Measurements from ENCODE around the gene SDK1. TPM values are rescaled to one million over a fixed set of nuclear protein-coding genes. Genes with fewer than 3 reads are reported as not detected.

SDK1 gene
- polyA plus RNA-seq, 1 donor from 2014 or later, result not detected

GRCh38 chr7:4043988-4044387, 742.9 kb downstream of the SDK1 start:
- Mint-ChIP-seq H3K27ac (no peak overlapping the region), H3K4me1 (peaks cover 0 to 4% (median 4%) of the 10 kb centered on the region in 3 donors), H3K4me3 (no peak overlapping the region), H3K9me3 (peaks cover 0 to 1% (median 1%) of the 10 kb centered on the region in 3 donors), H3K27me3 (peaks cover 9% of the 10 kb centered on the region), H3K36me3 (no peaks in the 10 kb centered on the region)

- Mint-ChIP-seq H3K36me3 (peaks cover 2% of the 10 kb centered on the region), H3K27ac (no peak overlapping the region), H3K9me3 (peaks cover 0 to 1% (median 0%) of the 10 kb centered on the region in 3 donors), H3K4me1 (peaks cover 0 to 4% (median 4%) of the 10 kb centered on the region in 3 donors), H3K27me3 (peaks cover 6% of the 10 kb centered on the region), H3K4me3 (no peak overlapping the region)
Observed at GRCh38 chr7:4045450-4045849, 744.4 kb downstream of the SDK1 start.

DNA sequence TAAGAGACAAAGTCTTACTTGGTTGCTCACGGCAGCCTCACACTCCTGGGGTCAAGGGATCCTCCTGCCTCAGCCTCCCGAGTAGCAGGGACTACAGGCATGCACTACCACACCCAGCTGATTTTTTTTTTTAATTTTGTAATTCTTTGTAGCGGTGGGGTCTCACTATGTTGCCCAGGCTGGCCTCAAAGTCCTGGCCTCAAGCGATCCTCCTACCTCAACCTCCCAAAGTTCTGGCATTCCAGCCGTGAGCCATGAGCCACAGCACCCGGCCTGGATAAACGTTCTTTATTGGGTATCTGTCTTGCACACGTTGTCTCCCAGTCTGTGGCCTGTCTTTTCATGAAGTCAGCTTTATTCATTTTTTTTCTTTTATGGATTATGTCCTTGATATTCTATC, 744.9 kb downstream of the SDK1 start:
- peaks cover 1% of the 10 kb centered on the region for H3K27me3 Mint-ChIP-seq
- no peak overlapping the region for H3K27ac Mint-ChIP-seq
- H3K4me3 Mint-ChIP-seq, result no peak overlapping the region
- peaks cover 0 to 4% (median 4%) of the 10 kb centered on the region in 3 donors for H3K4me1 Mint-ChIP-seq
- peaks cover 0 to 1% (median 0%) of the 10 kb centered on the region in 3 donors for H3K9me3 Mint-ChIP-seq
- peaks cover 2% of the 10 kb centered on the region for H3K36me3 Mint-ChIP-seq

GRCh38 chr7:4048336-4048735, 747.3 kb downstream of the SDK1 start:
- no peak overlapping the region for H3K27ac Mint-ChIP-seq

DNA sequence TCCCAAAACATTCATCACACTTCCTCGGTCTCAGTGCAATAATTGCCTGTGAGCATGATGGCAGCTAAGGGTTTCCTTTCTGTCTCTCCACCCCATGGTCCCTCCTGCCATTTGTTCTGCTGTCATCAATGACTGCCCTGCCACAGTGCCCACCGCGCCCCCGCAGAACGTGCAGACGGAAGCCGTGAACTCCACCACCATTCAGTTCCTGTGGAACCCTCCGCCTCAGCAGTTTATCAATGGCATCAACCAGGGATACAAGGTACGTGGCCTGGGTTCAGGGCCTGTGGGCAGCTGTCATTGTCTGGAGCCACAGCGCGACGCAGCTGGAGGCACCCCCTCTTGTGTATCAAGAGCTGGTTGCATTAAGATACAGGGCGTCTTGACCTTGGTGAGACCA, 748.1 kb downstream of the SDK1 start:
- Mint-ChIP-seq H3K4me1 (peaks cover 0 to 4% (median 4%) of the 10 kb centered on the region in 3 donors), H3K27ac (no peak overlapping the region), H3K4me3 (no peak overlapping the region), H3K36me3 (peaks cover 2% of the 10 kb centered on the region), H3K27me3 (peaks cover 5% of the 10 kb centered on the region), H3K9me3 (peaks cover 0 to 2% (median 1%) of the 10 kb centered on the region in 3 donors)

More at GRCh38 chr7:4048336-4048735, 747.3 kb downstream of the SDK1 start:
- H3K4me3 Mint-ChIP-seq, result no peak overlapping the region
- peaks cover 0 to 4% (median 4%) of the 10 kb centered on the region in 3 donors for H3K4me1 Mint-ChIP-seq
- H3K36me3 Mint-ChIP-seq, result peaks cover 2% of the 10 kb centered on the region
- H3K27me3 Mint-ChIP-seq, result peaks cover 1% of the 10 kb centered on the region
- H3K9me3 Mint-ChIP-seq, result peaks cover 0 to 1% (median 0%) of the 10 kb centered on the region in 3 donors

DNA sequence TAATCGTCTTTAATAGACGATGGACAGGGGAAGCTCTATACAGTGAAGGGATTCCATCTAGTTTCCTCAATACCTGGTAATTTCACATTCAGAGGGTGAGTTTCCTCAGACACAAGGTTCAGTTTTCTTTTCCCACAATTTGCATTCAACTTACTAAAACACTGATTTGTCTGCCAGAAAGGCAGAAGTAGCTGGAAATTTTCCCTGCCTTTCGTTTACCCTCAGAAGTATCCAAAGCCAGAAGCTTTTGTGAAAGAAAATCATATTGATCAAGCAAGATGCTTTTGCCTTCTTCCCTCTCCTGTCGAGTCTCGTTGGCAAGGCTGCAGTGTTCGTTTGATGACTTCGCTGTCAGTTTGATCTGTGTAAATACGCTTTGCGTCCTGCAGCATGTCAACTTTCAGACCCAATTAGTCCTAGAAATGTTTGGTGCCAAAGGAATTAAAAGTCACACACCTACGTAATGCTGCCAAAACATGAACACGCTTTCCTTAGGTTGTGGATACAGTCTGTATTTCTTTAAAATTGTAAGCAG, 749.1 kb downstream of the SDK1 start:
- Mint-ChIP-seq H3K4me3 (no peak overlapping the region), H3K27me3 (peaks cover 3% of the 10 kb centered on the region)

GRCh38 chr7:4051696-4052095, 750.6 kb downstream of the SDK1 start:
- Mint-ChIP-seq H3K9me3 (peaks cover 0 to 6% (median 2%) of the 10 kb centered on the region in 3 donors), H3K4me1 (no peaks in the 10 kb centered on the region), H3K36me3 (peaks cover 2% of the 10 kb centered on the region), H3K27me3 (peaks cover 7% of the 10 kb centered on the region), H3K4me3 (no peak overlapping the region), H3K27ac (no peak overlapping the region)

More for the DNA sequence above, 749.1 kb downstream of the SDK1 start:
- H3K27ac Mint-ChIP-seq, result no peak overlapping the region
- H3K4me1 Mint-ChIP-seq, result no peaks in the 10 kb centered on the region
- peaks cover 2% of the 10 kb centered on the region for H3K36me3 Mint-ChIP-seq
- peaks cover 0 to 2% (median 2%) of the 10 kb centered on the region in 3 donors for H3K9me3 Mint-ChIP-seq

GRCh38 chr7:4052130-4052529, 751.1 kb downstream of the SDK1 start:
- H3K36me3 Mint-ChIP-seq, result peaks cover 2% of the 10 kb centered on the region
- H3K9me3 Mint-ChIP-seq, result peaks cover 0 to 6% (median 2%) of the 10 kb centered on the region in 3 donors
- H3K4me1 Mint-ChIP-seq, result no peaks in the 10 kb centered on the region
- H3K4me3 Mint-ChIP-seq, result no peak overlapping the region
- peak overlapping the region in 1 of 3 donors; percentile 45 for H3K27ac Mint-ChIP-seq
- H3K27me3 Mint-ChIP-seq, result peaks cover 10% of the 10 kb centered on the region

GRCh38 chr7:4054158-4054557, 753.1 kb downstream of the SDK1 start:
- H3K9me3 Mint-ChIP-seq, result peaks cover 7 to 14% (median 11%) of the 10 kb centered on the region in 3 donors
- peaks cover 3% of the 10 kb centered on the region for H3K36me3 Mint-ChIP-seq
- H3K4me1 Mint-ChIP-seq, result no peaks in the 10 kb centered on the region
- H3K27ac Mint-ChIP-seq, result no peak overlapping the region
- H3K27me3 Mint-ChIP-seq, result peaks cover 13% of the 10 kb centered on the region
- H3K4me3 Mint-ChIP-seq, result no peak overlapping the region

- Mint-ChIP-seq H3K27ac (no peak overlapping the region), H3K9me3 (peaks cover 9 to 17% (median 16%) of the 10 kb centered on the region in 3 donors), H3K4me1 (no peaks in the 10 kb centered on the region), H3K27me3 (peaks cover 13% of the 10 kb centered on the region), H3K4me3 (no peak overlapping the region), H3K36me3 (peaks cover 3% of the 10 kb centered on the region)
Observed at GRCh38 chr7:4056552-4057288, 755.7 kb downstream of the SDK1 start.

GRCh38 chr7:4057289-4057616, 756.2 kb downstream of the SDK1 start:
- Mint-ChIP-seq H3K27ac (no peak overlapping the region), H3K27me3 (peaks cover 13% of the 10 kb centered on the region), H3K9me3 (peaks cover 9 to 17% (median 16%) of the 10 kb centered on the region in 3 donors), H3K36me3 (peaks cover 3% of the 10 kb centered on the region), H3K4me3 (no peak overlapping the region), H3K4me1 (no peaks in the 10 kb centered on the region)

DNA sequence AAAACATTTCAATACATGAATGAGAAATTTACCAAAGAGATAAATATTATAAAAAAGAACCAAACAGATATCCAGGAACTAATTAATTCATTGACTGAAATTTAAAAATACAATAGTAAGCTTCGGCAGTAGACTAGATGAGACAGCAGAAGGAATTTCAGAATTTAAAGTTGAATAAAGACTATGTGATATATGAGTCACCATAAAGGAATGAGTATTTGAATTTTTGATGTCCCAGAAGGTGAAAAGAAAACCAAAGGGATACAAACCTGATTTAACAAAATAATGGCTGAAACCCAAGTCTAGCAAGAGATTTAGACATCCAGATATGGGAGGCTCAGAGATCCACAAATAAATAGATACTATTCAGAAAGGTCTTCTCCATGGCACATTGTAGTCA, 757.1 kb downstream of the SDK1 start:
- H3K27ac Mint-ChIP-seq, result no peak overlapping the region
- no peak overlapping the region for H3K4me3 Mint-ChIP-seq
- peaks cover 9 to 17% (median 16%) of the 10 kb centered on the region in 3 donors for H3K9me3 Mint-ChIP-seq
- H3K36me3 Mint-ChIP-seq, result peaks cover 3% of the 10 kb centered on the region
- no peaks in the 10 kb centered on the region for H3K4me1 Mint-ChIP-seq
- H3K27me3 Mint-ChIP-seq, result peaks cover 14% of the 10 kb centered on the region

- Mint-ChIP-seq H3K27me3 (peaks cover 1% of the 10 kb centered on the region), H3K36me3 (no peaks in the 10 kb centered on the region), H3K27ac (no peak overlapping the region), H3K4me3 (peak overlapping the region in 1 of 4 donors; percentile 39), H3K9me3 (peaks cover 0 to 2% (median under 1%) of the 10 kb centered on the region in 3 donors), H3K4me1 (peaks cover 0 to 3% (median 0%) of the 10 kb centered on the region in 3 donors)
Observed at GRCh38 chr7:4065190-4065589, 764.1 kb downstream of the SDK1 start.

DNA sequence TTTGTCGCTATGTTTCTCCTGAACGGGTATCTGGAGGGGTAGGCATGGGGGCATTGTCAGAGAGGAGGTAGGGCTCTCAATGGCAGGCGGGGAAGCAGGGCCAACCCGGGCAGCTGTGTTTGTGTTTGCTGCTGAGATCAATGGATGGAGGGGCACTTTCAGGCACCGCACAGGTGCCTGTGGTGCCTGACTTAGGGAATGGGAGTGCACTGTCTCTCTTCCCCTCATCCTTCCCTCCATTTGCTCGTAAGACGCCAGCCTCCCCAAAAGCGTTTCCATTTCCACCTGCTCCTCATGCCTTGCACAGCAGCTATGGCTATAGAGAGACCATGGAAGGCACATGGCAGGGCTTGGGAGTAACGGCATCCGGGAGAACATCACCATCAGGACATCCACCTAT, 765.2 kb downstream of the SDK1 start:
- Mint-ChIP-seq H3K4me1 (peaks cover 0 to 3% (median 0%) of the 10 kb centered on the region in 3 donors), H3K27me3 (peaks cover 1% of the 10 kb centered on the region), H3K27ac (no peak overlapping the region), H3K9me3 (peaks cover 0 to 2% (median 0%) of the 10 kb centered on the region in 3 donors), H3K4me3 (no peak overlapping the region), H3K36me3 (no peaks in the 10 kb centered on the region)

DNA sequence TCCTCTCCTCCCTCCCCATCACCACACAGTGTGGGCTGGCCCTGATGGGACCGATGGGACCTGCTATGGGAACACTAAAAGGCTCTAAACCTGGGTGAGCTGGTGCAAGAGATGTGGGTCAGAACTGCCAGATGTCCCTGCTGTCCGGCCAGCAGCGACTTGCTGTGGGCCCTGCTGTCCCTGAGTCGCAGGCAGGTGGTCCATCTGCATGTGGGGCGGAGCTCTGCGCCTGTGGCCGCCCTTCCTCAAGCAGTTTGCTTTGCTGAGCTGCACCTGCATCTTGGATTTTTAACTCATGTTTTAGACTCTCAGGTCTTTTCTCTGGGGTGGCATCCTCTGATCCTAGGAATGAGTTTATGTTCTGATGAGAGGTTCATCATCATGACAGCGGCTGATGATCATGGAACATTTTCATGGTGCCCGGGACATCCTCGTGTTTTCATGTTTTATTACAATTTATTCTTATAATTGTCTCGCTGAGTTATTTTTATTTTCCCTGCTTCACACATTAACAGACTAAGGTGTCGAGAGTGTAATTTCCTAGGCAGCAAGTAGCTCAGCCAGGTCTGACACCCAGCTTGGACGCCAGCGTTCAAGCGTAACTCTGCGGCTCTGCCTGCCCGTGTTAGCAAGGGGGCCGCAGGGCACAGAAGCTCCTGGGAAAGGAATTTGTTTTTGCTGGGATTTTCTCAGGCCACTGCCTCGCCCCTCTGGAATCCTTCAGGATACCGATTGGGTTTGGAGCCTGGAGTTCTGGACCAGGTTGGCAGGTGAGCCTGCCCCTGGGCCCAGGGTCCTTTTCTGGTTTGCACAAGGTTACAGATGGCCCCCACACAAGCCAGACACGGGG, 765.8 kb downstream of the SDK1 start:
- Mint-ChIP-seq H3K27ac (no peak overlapping the region), H3K9me3 (peaks cover 0 to 2% (median 0%) of the 10 kb centered on the region in 3 donors), H3K4me1 (peaks cover 0 to 3% (median 0%) of the 10 kb centered on the region in 3 donors), H3K27me3 (peaks cover 1% of the 10 kb centered on the region), H3K4me3 (no peak overlapping the region), H3K36me3 (no peaks in the 10 kb centered on the region)
